PC-3 (cell line): ENCODE results near the gene HYKK. TPM values are rescaled to one million over a fixed set of nuclear protein-coding genes. Genes with fewer than 3 reads are reported as not detected.

ENCODE experiments used
- ATAC-seq: fragments of 200-7000 bp; cut with Tn5 transposase; 2 replicates; pipeline ENCODE4 v1.9.1; 2020; ENCODE audit warnings: mild to moderate bottlenecking, moderate library complexity
- BruUV-seq: library from RNA; stranded (reverse); fragments of 400-500 nt; replicated peaks from 2 replicates; lab custom pipeline; 2021; lab: Mats Ljungman, UMichigan
- CTCF ChIA-PET: fragments of 300-600 bp; sonication (Branson Sonifier 250); formaldehyde crosslinking; loops from one replicate; lab custom pipeline; 2022; ENCODE audit warnings: antibody characterized with exemption; lab: Charles Lee
- POLR2A ChIA-PET: fragments of 300-600 bp; sonication (Branson Sonifier 250); formaldehyde crosslinking; loops from one replicate; lab custom pipeline; 2022; ENCODE audit warnings: antibody characterized with exemption; ENCODE audit not compliant: unreplicated experiment; lab: Charles Lee
- DNase-seq: peaks from one replicate; pipeline ENCODE4 v3.0.0-alpha.2; 2015
- H2AFZ ChIP-seq: fragments of 300-600 bp; sonication (generic); 2 replicates; pipeline ENCODE4 v1.6.0; 2016; ENCODE audit warnings: antibody characterized with exemption, low read length
- H3F3A ChIP-seq: fragments of 300-600 bp; sonication (generic); one replicate; pipeline ENCODE4 v1.6.0; 2017; ENCODE audit warnings: antibody characterized with exemption, low read length, control low read depth, mild to moderate bottlenecking; ENCODE audit not compliant: unreplicated experiment
- H3K27ac ChIP-seq: fragments of 300-600 bp; sonication (generic); 2 replicates; pipeline ENCODE4 v1.5.1; 2016; ENCODE audit warnings: mild to moderate bottlenecking, low read length
- H3K27me3 ChIP-seq: fragments of 300-600 bp; sonication (generic); 2 replicates; pipeline ENCODE4 v1.6.1; 2016; ENCODE audit warnings: low read length, mixed read lengths
- H3K36me3 ChIP-seq: fragments of 300-600 bp; sonication (generic); 2 replicates; pipeline ENCODE4 v1.6.1; 2016; ENCODE audit warnings: low read depth, mixed run types, low read length, mixed read lengths
- H3K4me1 ChIP-seq: fragments of 300-600 bp; sonication (generic); 2 replicates; pipeline ENCODE4 v1.5.1; 2016; ENCODE audit warnings: low read length; ENCODE audit not compliant: insufficient read depth
- H3K4me2 ChIP-seq: fragments of 300-600 bp; sonication (generic); 2 replicates; pipeline ENCODE4 v1.6.0; 2016; ENCODE audit warnings: low read length
- H3K4me3 ChIP-seq: fragments of 300-600 bp; sonication (generic); 2 replicates; pipeline ENCODE4 v1.5.1; 2016; ENCODE audit warnings: mild to moderate bottlenecking, low read length, mixed read lengths
- H3K79me2 ChIP-seq: fragments of 300-600 bp; sonication (generic); 2 replicates; pipeline ENCODE4 v1.6.1; 2017; ENCODE audit warnings: low read length, mixed read lengths
- H3K9ac ChIP-seq: fragments of 300-600 bp; sonication (generic); 2 replicates; pipeline ENCODE4 v1.6.0; 2016; ENCODE audit warnings: mild to moderate bottlenecking, low read length
- H3K9me2 ChIP-seq: fragments of 300-600 bp; sonication (generic); replicated peaks from 2 replicates; pipeline ENCODE4 v1.6.1; 2016; ENCODE audit warnings: mixed run types, low read length, mixed read lengths
- H3K9me3 ChIP-seq: fragments of 300-600 bp; sonication (generic); 2 replicates; pipeline ENCODE4 v1.6.1; 2016; ENCODE audit warnings: low read length, mixed read lengths
- H4K20me1 ChIP-seq: fragments of 300-600 bp; sonication (generic); 2 replicates; pipeline ENCODE4 v1.6.1; 2016; ENCODE audit warnings: low read length, mixed read lengths
- CTCF ChIP-seq: fragments of 300-600 bp; sonication (generic); conservative IDR thresholded peaks from 2 replicates; pipeline ENCODE4 v1.5.1; 2017; ENCODE audit warnings: antibody characterized with exemption, low read depth, mild to moderate bottlenecking, low read length
- EZH2 ChIP-seq: fragments of 300-600 bp; sonication (generic); IDR thresholded peaks from one replicate; pipeline ENCODE4 v1.6.1; 2017; ENCODE audit warnings: antibody characterized with exemption, mild to moderate bottlenecking, low read length; ENCODE audit not compliant: unreplicated experiment
- EZH2phosphoT487 ChIP-seq: fragments of 300-600 bp; sonication (generic); IDR thresholded peaks from 2 replicates; pipeline ENCODE4 v1.6.1; 2018; ENCODE audit warnings: mild to moderate bottlenecking, antibody characterized with exemption, low read length, borderline replicate concordance
- intact Hi-C: fragments of 100-400 bp; cut with micrococcal nuclease; formaldehyde crosslinking; loops from 2 replicates; pipeline ENCODE4 v1.9.0; 2023
- total RNA-seq: library from RNA; depleted of rRNA; stranded (reverse); fragments of >200 nt; gene quantifications from 2 replicates; pipeline ENCODE4 v1.2.3, GENCODE V29; 2014

The HYKK gene
- total RNA-seq, 1 experiment from 2014 or later = 7.3 TPM

DNA sequence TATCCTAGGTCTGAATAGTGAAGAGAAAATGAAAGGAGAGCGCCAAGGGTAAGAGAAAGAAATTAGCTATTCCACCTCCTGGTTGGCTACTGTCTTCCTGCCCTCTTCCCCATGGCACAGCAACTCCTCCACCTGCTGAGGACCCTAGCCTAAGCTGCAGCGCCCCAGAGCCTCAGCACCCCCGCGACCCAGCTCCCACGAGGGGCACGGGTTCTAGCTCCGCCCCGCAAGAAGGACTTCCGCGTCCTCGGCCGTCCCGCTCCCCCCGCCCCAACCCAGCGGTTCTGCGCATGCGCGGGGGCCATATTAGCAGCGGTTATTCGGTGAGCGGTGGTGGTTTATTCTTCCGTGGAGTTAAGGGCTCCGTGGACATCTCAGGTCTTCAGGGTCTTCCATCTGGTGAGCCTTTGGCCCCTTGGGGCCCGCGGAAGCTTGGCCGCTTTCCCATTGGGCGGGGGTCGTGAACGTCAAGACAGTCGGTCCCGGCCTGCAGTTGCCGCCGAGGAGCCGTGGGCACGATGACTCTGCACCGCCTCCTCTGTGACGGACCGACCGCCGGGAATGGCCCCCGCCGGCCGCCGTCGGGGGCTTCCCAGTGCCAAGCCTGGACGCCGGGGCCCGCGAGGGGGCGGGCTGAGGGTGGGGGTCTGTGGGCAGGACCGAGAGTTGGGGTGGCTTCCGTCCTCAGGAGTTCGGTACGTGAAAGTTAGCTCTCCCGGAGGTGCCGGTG lies 32.9 kb downstream of the HYKK start, which contains the start of gene PSMA4:
TSS of gene PSMA4 (plus strand) at position 304 of the 730 bp plus-strand sequence. CDS start 1,484 bp downstream, outside the sequence.
- peak; percentile 79 for DNase-seq
- Histone ChIP-seq H3K9me2 (no peaks in the 10 kb centered on the region), H3K79me2 (peaks cover 41% of the 10 kb centered on the region), H3K4me2 (peak within 1 kb of the TSS; percentile 83), H3K9me3 (no peaks in the 10 kb centered on the region), H3K4me3 (peak within 1 kb of the TSS; percentile 99), H3K4me1 (peaks cover 18% of the 10 kb centered on the region), H4K20me1 (peaks cover 9% of the 10 kb centered on the region; the same call in 1 of the 2 replicates), H3F3A (no peaks in the 10 kb centered on the region), H2AFZ (peak within 1 kb of the TSS; percentile 80), H3K36me3 (peaks cover 30% of the 10 kb centered on the region), H3K27ac (peak within 1 kb of the TSS; percentile 69), H3K9ac (peak within 1 kb of the TSS; percentile 93), H3K27me3 (no peaks in the 10 kb centered on the region)
- TF ChIP-seq EZH2 (no peak), CTCF (no peak), EZH2phosphoT487 (no peak)
- BruUV-seq = no TSS peak
- ATAC-seq = peak; percentile 82
- intact Hi-C loops = loop anchor here (5.0 kb wide), 1 partner anchor 33 kb away; the partner anchor contains the start of gene HYKK
- ChIA-PET POLR2A (interaction anchor here (0.6 to 1.1 kb wide), 4 partner anchors 13 to 125 kb away, joined by 3 to 7 read pairs (median 3); partner anchors contain the start of gene CHRNA5), CTCF (no interaction called here)

GRCh38 chr15:78540871-78541743 lies 33.7 kb downstream of the HYKK start:
- Histone ChIP-seq H3K4me3 (peak overlapping the region; percentile 99), H3K27me3 (no peaks in the 10 kb centered on the region), H3K36me3 (peaks cover 38% of the 10 kb centered on the region), H3K27ac (peak overlapping the region; percentile 69), H2AFZ (peak overlapping the region; percentile 80), H3K9ac (peak overlapping the region; percentile 93), H3K79me2 (peaks cover 42% of the 10 kb centered on the region), H4K20me1 (peaks cover 9% of the 10 kb centered on the region; the same call in 1 of the 2 replicates), H3K9me2 (no peaks in the 10 kb centered on the region), H3F3A (no peaks in the 10 kb centered on the region), H3K4me1 (peaks cover 18% of the 10 kb centered on the region), H3K9me3 (no peaks in the 10 kb centered on the region), H3K4me2 (peak overlapping the region; percentile 83)
- intact Hi-C loops = loop anchor here (5.0 kb wide), 1 partner anchor 34 kb away; the partner anchor contains the start of gene HYKK
- no peak for TF ChIP-seq EZH2phosphoT487
- no peak for TF ChIP-seq CTCF
- no peak for TF ChIP-seq EZH2
- ChIA-PET CTCF (no interaction called here), POLR2A (interaction anchor here (0.5 to 1.1 kb wide), 3 partner anchors 12 to 325 kb away, joined by 3 to 14 read pairs (median 7); no protein-coding TSS in a partner anchor)
- DNase-seq (peak; percentile 11), ATAC-seq (peak; percentile 31)
- TSS peak; percentile 46 for BruUV-seq
